ENCODE results near the gene CCT8L2. TPM values are rescaled to one million over a fixed set of nuclear protein-coding genes. Genes with fewer than 3 reads are reported as not detected.
"Not testable (repeated sequence)": the region's sequence is repeated elsewhere in the genome, so short reads cannot be mapped to it uniquely, and the experiment has no call there.

CCT8L2 gene
- total RNA-seq, 1 donor from 2014 or later, result not detected

DNA sequence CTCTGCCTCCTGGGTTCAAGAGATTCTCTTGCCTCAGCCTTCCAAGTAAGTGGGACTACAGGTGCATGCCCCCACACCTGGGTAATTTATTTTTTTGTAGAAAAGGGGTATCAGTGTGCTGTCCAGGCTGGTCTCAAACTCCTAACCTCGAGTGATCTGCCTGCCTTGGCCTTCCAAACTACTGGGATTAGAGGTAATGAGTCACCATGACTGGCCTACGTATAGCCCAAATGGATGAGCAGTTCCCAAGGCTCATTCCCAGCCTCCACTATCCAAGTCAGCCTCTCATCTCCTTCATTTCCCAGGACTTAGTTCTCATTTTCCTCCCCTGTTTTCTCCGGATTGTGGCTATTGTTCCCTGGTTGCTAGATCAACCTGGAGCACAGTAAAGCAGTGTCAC, 5.6 kb downstream of the CCT8L2 start:
- Mint-ChIP-seq H3K36me3 (ENCODE audit: low read depth) (peaks cover 2% of the 10 kb centered on the region), H3K27ac (ENCODE audit: unreplicated experiment) (no peak overlapping the region), H3K4me3 (ENCODE audit: unreplicated experiment) (no peak overlapping the region), H3K4me1 (ENCODE audit: low read depth) (no peaks in the 10 kb centered on the region), H3K27me3 (ENCODE audit: low read depth) (no peaks in the 10 kb centered on the region), H3K9me3 (ENCODE audit: low read depth) (peaks cover 20% of the 10 kb centered on the region)
- TF ChIP-seq, protein P1, sequence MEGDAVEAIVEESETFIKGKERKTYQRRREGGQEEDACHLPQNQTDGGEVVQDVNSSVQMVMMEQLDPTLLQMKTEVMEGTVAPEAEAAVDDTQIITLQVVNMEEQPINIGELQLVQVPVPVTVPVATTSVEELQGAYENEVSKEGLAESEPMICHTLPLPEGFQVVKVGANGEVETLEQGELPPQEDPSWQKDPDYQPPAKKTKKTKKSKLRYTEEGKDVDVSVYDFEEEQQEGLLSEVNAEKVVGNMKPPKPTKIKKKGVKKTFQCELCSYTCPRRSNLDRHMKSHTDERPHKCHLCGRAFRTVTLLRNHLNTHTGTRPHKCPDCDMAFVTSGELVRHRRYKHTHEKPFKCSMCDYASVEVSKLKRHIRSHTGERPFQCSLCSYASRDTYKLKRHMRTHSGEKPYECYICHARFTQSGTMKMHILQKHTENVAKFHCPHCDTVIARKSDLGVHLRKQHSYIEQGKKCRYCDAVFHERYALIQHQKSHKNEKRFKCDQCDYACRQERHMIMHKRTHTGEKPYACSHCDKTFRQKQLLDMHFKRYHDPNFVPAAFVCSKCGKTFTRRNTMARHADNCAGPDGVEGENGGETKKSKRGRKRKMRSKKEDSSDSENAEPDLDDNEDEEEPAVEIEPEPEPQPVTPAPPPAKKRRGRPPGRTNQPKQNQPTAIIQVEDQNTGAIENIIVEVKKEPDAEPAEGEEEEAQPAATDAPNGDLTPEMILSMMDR (IDR thresholded peaks at IDR 0.05), result no peak
- no peak for DNase-seq (ENCODE audit: low spot score)

DNA sequence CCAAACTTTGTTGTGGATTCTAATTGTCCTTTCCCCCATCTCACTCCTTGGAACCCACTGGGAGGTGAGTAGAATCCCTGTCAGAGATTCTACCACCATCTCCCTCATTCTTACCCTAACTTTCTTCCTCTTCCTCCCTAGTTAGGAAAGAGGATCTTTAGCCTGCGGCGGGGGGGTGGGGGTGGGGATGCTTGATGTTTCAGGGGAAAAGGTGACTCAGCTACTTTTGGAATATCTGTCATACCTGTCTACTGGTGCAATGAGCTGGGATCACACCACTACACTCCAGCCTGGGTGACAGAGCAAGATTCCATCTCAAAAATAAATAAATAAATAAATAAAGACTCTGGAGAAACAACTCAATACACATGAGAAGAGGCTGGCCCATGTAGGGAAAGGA, 6.4 kb downstream of the CCT8L2 start:
- Mint-ChIP-seq H3K36me3 (ENCODE audit: low read depth) (peaks cover 2% of the 10 kb centered on the region), H3K4me1 (ENCODE audit: low read depth) (no peaks in the 10 kb centered on the region), H3K9me3 (ENCODE audit: low read depth) (peaks cover 20% of the 10 kb centered on the region), H3K4me3 (ENCODE audit: unreplicated experiment) (no peak overlapping the region), H3K27me3 (ENCODE audit: low read depth) (no peaks in the 10 kb centered on the region), H3K27ac (ENCODE audit: unreplicated experiment) (no peak overlapping the region)
- no peak for DNase-seq (ENCODE audit: low spot score)
- TF ChIP-seq, protein P1 (IDR thresholded peaks at IDR 0.05), result no peak

DNA sequence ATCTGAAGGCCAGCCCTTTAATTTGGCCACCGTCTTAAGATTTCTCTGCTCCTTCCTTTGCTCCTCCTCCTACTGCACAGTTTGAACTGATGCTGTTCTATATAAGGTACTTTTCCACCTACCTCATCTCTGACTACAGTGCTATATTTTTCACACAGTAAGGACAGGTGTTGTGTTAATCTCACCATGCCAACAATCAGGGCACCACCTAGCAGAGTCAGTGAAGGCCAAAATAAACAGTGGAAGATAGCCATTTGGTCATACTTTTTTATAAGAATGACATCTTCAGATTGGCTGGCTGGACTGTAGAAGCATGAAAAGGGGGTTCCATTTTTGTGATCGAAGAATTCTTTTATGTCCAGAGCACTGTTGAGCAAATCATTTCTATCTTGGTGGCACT, 11.7 kb downstream of the CCT8L2 start:
- not testable (repeated sequence) for H3K4me3 Mint-ChIP-seq (ENCODE audit: unreplicated experiment); H3K4me1 Mint-ChIP-seq (ENCODE audit: low read depth); DNase-seq (ENCODE audit: low spot score); H3K27ac Mint-ChIP-seq (ENCODE audit: unreplicated experiment); H3K9me3 Mint-ChIP-seq (ENCODE audit: low read depth); H3K27me3 Mint-ChIP-seq (ENCODE audit: low read depth); H3K36me3 Mint-ChIP-seq (ENCODE audit: low read depth)

DNA sequence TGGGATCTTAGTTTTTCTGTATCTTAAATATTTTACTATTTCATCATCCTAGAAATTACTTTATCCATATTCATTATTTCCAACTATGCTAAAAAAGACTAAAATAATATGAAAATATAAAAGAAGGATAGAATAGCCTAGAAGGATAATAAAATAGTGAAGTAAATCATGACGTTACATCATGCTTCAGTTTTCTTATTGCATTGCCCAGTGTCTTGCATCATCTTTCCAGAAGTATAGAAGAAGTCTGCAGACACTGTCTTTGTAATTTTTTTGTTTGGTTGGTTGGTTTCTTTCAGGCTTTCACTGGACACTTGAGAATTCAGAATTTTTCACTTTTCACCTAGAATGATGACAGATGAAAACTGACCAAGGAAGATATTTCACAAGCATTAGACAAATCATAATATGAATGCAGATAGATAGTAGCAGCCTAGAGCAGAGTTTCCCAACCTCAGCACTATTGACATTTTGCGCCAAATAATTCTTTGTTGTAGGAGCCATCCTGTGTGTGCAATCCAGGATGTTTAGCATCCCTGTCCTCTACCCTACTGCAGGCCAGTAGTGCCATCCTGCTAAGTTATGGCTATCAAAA, 23.3 kb downstream of the CCT8L2 start:
- H3K9me3 Mint-ChIP-seq (ENCODE audit: low read depth); H3K27ac Mint-ChIP-seq (ENCODE audit: unreplicated experiment); H3K36me3 Mint-ChIP-seq (ENCODE audit: low read depth); H3K27me3 Mint-ChIP-seq (ENCODE audit: low read depth); DNase-seq (ENCODE audit: low spot score); H3K4me3 Mint-ChIP-seq (ENCODE audit: unreplicated experiment); H3K4me1 Mint-ChIP-seq (ENCODE audit: low read depth): not testable (repeated sequence)

DNA sequence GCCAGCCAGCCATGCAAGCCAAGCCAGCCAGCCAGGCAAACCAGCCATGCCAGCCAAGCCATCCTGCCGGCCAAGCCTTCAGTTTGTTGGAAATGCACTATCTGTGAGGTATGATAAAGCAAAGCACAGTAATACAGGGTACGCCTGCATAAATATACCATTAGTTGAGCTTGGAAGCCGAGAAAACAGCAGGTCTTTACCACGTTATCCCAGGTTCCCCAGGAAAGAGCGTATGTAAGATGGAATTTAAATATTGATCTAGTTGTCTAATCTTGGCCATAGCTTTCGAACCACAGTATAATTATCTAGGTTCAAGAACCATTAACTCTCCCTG, 24.2 kb downstream of the CCT8L2 start:
- no peaks in the 10 kb centered on the region for H3K36me3 Mint-ChIP-seq (ENCODE audit: low read depth)
- H3K9me3 Mint-ChIP-seq (ENCODE audit: low read depth), result peaks cover 4% of the 10 kb centered on the region
- no peaks in the 10 kb centered on the region for H3K4me1 Mint-ChIP-seq (ENCODE audit: low read depth)
- no peak overlapping the region for H3K27ac Mint-ChIP-seq (ENCODE audit: unreplicated experiment)
- H3K27me3 Mint-ChIP-seq (ENCODE audit: low read depth), result no peaks in the 10 kb centered on the region
- no peak overlapping the region for H3K4me3 Mint-ChIP-seq (ENCODE audit: unreplicated experiment)
- TF ChIP-seq, protein P1 (IDR thresholded peaks at IDR 0.05), result no peak
- DNase-seq (ENCODE audit: low spot score), result no peak

DNA sequence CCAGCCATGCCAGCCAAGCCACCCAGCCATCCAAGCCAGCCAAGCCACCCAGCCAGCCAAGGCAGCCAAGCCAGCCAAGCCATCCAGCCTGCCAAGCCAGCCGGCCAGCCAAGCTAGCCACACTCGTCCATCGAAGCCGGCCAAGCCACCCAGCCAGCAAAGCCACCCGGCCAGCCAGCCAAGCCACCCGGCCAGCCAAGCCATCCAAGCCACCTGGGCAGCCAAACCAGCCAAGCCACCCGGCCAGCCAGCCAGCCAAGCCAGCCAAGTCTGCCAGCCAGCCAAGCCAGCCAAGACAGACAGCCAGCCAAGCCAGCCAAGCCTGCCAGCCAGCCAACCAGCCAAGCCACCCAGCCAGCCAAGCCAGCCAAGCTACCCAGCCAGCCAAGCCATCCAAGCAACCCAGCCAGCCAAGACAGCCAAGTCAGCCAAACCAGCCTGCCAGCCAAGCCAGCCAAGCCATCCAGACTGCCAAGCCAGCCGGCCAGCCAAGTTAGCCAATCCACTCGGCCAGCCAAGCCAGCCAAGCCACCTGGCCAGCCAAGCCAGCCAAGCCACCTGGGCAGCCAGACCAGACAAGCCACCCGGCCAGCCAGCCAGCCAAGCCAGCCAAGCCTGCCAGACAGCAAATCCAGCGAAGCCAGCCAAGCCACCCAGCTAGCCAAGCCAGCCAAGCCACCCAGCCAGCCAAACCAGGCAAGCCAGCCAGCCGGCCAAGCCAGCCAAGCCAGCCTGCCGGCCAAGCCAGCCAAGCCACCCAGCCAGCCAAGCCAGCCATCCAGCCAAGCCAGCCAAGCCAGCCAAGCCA, 24.8 kb downstream of the CCT8L2 start:
- not testable (repeated sequence) for H3K27ac Mint-ChIP-seq (ENCODE audit: unreplicated experiment); H3K27me3 Mint-ChIP-seq (ENCODE audit: low read depth); H3K9me3 Mint-ChIP-seq (ENCODE audit: low read depth); H3K36me3 Mint-ChIP-seq (ENCODE audit: low read depth); H3K4me1 Mint-ChIP-seq (ENCODE audit: low read depth); H3K4me3 Mint-ChIP-seq (ENCODE audit: unreplicated experiment)
- DNase-seq (ENCODE audit: low spot score), result peak; percentile 86

DNA sequence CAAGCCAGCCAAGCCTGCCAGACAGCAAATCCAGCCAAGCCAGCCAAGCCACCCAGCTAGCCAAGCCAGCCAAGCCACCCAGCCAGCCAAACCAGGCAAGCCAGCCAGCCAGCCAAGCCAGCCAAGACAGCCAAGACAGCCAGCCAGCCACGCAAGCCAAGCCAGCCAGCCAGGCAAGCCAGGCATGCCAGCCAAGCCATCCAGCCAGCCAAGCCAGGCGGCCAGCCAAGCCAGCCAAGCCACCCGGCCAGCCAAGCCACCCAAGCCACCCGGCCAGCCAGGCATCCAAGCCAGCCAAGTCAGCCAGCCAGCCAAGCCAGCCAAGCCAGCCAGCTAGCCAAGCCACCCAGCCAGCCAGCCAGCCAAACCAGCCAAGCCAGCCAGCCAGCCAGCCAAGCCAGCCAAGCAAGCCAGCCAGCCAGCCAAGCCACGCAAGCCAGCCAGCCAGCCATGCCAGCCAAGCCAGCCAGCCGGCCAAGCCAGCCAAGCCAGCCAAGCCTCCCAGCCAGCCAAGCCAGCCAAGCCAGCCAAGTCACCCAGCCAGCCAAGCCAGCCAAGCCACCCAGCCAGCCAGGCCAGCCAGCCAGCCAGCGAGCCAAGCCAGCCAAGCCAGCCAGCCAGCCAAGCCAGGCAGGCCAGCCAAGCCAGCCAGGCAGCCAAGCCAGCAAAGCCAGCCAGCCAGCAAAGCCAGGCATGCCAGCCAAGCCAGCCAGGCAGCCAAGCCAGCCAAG, 26.0 kb downstream of the CCT8L2 start:
- H3K4me1 Mint-ChIP-seq (ENCODE audit: low read depth); H3K9me3 Mint-ChIP-seq (ENCODE audit: low read depth); DNase-seq (ENCODE audit: low spot score); H3K4me3 Mint-ChIP-seq (ENCODE audit: unreplicated experiment); H3K27me3 Mint-ChIP-seq (ENCODE audit: low read depth); H3K36me3 Mint-ChIP-seq (ENCODE audit: low read depth); H3K27ac Mint-ChIP-seq (ENCODE audit: unreplicated experiment): not testable (repeated sequence)

DNA sequence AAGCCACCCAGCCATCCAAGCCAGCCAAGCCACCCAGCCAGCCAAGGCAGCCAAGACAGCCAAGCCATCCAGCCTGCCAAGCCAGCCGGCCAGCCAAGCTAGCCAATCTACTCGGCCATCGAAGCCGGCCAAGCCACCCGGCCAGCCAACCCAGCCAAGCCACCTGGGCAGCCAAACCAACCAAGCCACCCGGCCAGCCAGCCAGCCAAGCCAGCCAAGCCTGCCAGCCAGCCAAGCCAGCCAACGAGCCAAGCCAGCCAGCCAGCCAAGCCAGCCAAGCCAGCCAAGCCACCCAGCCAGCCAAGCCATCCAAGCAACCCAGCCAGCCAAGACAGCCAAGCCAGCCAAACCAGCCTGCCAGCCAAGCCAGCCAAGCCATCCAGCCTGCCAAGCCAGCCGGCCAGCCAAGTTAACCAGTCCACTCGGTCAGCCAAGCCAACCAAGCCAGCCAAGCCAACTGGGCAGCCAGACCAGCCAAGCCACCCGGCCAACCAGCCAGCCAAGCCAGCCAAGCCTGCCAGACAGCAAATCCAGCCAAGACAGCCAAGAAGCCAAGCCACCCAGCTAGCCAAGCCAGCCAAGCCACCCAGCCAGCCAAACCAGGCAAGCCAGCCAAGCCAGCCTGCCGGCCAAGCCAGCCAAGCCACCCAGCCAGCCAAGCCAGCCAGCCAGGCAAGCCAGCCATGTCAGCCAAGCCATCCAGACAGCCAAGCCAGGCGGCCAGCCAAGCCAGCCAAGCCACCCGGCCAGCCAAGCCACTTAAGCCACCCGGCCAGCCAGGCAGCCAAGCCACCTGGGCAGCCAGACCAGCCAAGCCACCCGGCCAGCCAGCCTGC, 26.8 kb downstream of the CCT8L2 start:
- not testable (repeated sequence) for H3K27ac Mint-ChIP-seq (ENCODE audit: unreplicated experiment); H3K36me3 Mint-ChIP-seq (ENCODE audit: low read depth); H3K4me1 Mint-ChIP-seq (ENCODE audit: low read depth); H3K9me3 Mint-ChIP-seq (ENCODE audit: low read depth); H3K27me3 Mint-ChIP-seq (ENCODE audit: low read depth); H3K4me3 Mint-ChIP-seq (ENCODE audit: unreplicated experiment)
- DNase-seq (ENCODE audit: low spot score), result peak; percentile 87

DNA sequence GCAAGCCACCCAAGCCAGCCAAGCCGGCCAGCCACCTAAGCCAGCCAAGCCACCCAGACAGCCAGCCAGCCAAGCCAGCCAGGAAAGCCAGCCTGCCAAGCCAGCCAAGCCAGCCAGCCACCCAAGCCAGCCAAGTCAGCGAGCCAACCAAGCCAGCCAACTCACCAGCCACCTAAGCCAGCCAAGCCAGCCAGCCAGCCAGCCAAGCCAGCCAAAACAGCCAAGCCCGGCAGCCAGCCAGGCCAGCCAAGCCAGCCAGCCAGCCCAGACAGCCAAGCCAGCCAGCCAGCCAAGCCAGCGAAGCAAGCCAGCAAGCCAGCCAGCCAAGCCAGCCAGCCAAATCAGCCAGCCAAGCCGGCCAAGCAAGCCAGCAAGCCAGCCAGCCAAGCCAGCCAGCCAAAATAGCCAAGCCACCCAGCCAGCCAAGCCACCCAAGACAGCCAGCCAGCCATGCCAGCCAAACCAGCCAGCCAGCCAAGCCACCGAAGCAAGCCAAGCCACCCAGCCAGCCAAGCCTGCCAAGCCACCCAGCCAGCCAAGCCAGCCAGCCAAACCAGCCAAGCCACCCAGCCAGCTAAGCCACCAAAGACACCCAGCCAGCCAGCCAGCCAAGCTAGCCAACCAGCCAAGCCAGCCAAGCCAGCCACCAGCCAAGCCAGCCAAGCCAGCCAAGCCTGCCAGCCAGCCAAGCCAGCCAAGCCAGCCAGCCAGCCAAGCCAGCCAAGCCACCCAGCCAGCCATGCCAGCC, 27.6 kb downstream of the CCT8L2 start:
- H3K4me3 Mint-ChIP-seq (ENCODE audit: unreplicated experiment); H3K27me3 Mint-ChIP-seq (ENCODE audit: low read depth); H3K36me3 Mint-ChIP-seq (ENCODE audit: low read depth); DNase-seq (ENCODE audit: low spot score); H3K9me3 Mint-ChIP-seq (ENCODE audit: low read depth); H3K27ac Mint-ChIP-seq (ENCODE audit: unreplicated experiment); H3K4me1 Mint-ChIP-seq (ENCODE audit: low read depth): not testable (repeated sequence)

Data from chondrocyte (in vitro differentiated cells).